ENCODE data around the gene DNAJC6.
"Not testable (repeated sequence)": the region's sequence is repeated elsewhere in the genome, so short reads cannot be mapped to it uniquely, and the experiment has no call there.

DNAJC6 gene

DNA sequence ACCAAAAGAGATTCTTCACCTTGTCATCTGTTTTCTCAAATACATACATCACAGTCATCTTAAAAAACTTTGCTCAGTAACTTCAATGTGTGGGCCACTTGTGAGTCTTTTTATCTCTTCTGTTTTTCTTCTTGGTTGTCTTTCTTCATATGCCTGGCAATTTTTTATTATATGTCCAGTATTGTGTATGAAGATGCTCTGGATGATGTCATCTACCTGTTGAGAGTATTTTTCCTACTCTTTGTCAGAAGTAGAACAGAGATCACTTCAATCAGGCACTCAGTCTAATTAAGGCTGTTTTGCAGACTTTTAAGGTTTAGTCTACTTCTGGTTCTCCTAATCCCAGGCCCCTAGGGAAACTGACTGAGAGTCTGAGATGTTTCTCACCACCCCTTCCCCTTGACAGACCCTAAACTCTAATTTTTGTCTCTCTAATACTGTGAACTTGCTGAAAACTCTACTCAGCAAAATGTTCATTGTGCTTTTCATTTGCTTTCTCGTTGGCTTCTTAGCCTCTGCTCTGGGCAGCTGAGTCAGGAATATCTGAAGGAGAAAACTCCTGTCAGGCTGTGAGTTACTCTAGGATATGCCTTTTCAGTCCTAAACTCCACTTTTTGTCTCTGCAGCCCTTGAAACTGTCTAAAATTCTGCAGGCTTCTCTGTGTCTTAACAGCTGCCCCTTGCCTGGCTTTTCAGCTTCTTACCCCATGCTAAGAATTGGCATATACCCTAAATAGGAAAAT, 33.0 kb upstream of the DNAJC6 start:
- H3K27me3 ChIP-seq (ENCODE audit: low read depth, low read length) = no peaks in the 10 kb centered on the region

DNA sequence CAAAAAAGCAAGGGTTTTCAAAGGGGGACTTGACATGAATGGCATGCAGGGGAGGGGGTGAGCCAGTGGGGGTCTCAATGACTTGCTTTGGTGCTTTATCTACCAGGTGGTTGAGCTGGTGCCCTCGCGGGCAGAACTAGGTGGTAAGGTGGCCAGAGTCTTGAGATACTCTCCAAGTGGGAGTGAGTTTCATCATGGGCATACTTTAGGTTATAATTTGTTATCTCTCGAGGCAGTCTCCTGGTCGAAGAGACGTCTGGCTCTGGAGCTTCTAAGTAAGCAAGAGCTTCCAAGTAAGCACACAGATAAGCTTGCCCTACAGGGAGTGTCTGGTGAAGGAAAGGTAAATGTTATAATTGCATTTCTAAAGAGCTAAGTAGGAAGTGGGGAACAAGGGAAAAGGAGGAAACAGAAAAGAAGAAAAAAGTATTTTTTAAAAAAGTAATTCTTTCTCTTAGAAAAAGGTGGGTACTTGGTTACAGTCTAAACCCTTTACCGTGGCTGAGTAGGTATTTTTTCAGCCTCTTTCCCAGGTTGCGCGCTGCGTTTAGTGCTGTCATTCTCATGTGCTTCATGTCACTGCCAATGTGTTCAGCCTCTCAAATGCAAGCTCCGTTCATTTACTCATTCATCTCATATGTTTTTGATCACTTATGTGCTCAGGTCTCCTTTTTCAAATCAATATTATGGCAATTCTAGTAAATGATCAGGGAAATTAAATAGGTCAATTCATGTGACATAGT, 31.6 kb upstream of the DNAJC6 start:
- Histone ChIP-seq H3K9me3 (ENCODE audit: control insufficient read depth in 1 of 2, low read length in 2 of 2) (no peaks in the 10 kb centered on the region), H3K27ac (ENCODE audit: low read length) (no peak overlapping the region), H3K4me3 (ENCODE audit: low read depth in 1 of 2, low read length in 2 of 2) (no peak overlapping the region)

More for the DNA sequence above, 33.0 kb upstream of the DNAJC6 start:
- no peak overlapping the region for H3K4me3 ChIP-seq (ENCODE audit: low read depth in 1 of 2, low read length in 2 of 2)
- H3K36me3 ChIP-seq (ENCODE audit: control insufficient read depth in 1 of 2, insufficient read depth in 2 of 2, low read length in 2 of 2) = no peaks in the 10 kb centered on the region
- H3K9me3 ChIP-seq (ENCODE audit: control insufficient read depth in 1 of 2, low read length in 2 of 2) = no peaks in the 10 kb centered on the region
- no peak overlapping the region for H3K27ac ChIP-seq (ENCODE audit: low read length)
- no peaks in the 10 kb centered on the region for H3K4me1 ChIP-seq (ENCODE audit: control insufficient read depth in 1 of 2, insufficient read depth in 2 of 2, low read length in 2 of 2)

DNA sequence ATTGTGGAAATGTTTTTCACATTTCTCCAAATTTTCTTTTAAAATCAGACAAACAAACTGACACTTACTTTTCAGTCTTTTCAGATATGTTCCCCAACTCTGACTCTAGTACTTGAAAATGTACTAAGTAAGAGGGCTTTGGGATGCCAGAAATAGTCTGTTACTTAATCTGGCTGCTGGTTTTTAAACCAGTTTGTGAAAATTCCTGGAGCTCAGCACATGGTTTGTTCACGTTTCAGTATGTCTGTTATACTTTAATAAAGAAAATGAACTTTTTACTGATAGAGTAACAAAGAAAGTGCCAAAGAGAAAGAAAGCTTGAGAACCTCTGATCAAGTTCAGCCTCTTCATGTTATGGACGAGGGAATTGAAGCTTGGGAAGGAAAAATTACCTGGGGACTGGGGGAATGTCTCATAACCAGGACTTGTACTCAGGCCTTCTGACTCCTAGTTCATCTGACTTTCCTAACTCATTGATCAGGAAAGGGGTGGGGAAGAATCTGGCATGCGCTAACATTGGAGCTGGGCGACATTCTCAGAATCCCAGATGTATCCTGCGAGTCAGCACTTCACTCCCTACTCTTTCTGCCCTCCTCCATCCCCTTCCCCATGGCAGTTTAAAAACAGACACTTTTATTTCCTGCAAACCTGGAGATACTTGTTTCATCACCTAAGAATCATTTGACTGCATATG, 30.8 kb upstream of the DNAJC6 start:
- H3K4me3 ChIP-seq (ENCODE audit: low read depth in 1 of 2, low read length in 2 of 2) = no peak overlapping the region

More for the DNA sequence above, 31.6 kb upstream of the DNAJC6 start:
- Histone ChIP-seq H3K4me1 (ENCODE audit: control insufficient read depth in 1 of 2, insufficient read depth in 2 of 2, low read length in 2 of 2) (no peaks in the 10 kb centered on the region), H3K36me3 (ENCODE audit: control insufficient read depth in 1 of 2, insufficient read depth in 2 of 2, low read length in 2 of 2) (no peaks in the 10 kb centered on the region), H3K27me3 (ENCODE audit: low read depth, low read length) (no peaks in the 10 kb centered on the region)

DNA sequence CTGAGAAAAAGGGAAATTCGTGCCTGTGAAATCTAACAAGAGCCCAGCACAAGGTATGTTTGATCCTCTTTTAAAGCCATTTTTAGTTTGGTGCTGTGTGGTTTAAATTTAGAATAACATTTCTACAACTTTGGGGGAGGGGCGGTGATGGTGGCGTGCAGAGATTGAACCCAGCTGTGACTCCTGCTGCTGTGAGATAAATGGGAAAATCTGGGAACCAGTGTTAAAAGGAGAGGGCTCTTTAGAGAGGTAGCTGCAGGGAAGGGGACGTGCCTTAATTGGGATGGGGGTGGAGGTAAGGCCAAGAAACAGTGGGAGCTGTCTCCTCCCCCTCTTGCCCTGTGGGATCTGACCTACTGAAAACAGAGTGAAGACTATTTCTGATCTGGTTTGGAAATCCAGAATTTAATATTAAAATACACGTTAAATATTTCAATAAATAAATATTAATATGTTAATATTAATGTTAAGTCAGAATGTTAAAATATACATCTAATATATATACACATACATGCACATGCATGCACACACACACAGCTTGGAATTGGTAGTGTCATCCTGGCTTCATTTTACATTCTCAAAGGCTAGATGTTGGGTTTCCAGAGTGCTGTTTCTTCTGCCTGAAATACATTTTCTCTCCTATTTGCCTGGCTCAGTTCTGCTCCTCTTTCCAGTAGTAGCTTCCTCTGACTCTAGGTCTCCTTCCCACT, 30.1 kb upstream of the DNAJC6 start:
- Histone ChIP-seq H3K36me3 (ENCODE audit: control insufficient read depth in 1 of 2, insufficient read depth in 2 of 2, low read length in 2 of 2) (no peaks in the 10 kb centered on the region), H3K9me3 (ENCODE audit: control insufficient read depth in 1 of 2, low read length in 2 of 2) (no peaks in the 10 kb centered on the region), H3K27ac (ENCODE audit: low read length) (no peak overlapping the region), H3K4me3 (ENCODE audit: low read depth in 1 of 2, low read length in 2 of 2) (no peak overlapping the region), H3K4me1 (ENCODE audit: control insufficient read depth in 1 of 2, insufficient read depth in 2 of 2, low read length in 2 of 2) (no peaks in the 10 kb centered on the region), H3K27me3 (ENCODE audit: low read depth, low read length) (no peaks in the 10 kb centered on the region)

More for the DNA sequence above, 30.8 kb upstream of the DNAJC6 start:
- no peaks in the 10 kb centered on the region for H3K4me1 ChIP-seq (ENCODE audit: control insufficient read depth in 1 of 2, insufficient read depth in 2 of 2, low read length in 2 of 2)
- no peak overlapping the region for H3K27ac ChIP-seq (ENCODE audit: low read length)
- no peaks in the 10 kb centered on the region for H3K27me3 ChIP-seq (ENCODE audit: low read depth, low read length)
- H3K36me3 ChIP-seq (ENCODE audit: control insufficient read depth in 1 of 2, insufficient read depth in 2 of 2, low read length in 2 of 2) = no peaks in the 10 kb centered on the region
- H3K9me3 ChIP-seq (ENCODE audit: control insufficient read depth in 1 of 2, low read length in 2 of 2) = no peaks in the 10 kb centered on the region

DNA sequence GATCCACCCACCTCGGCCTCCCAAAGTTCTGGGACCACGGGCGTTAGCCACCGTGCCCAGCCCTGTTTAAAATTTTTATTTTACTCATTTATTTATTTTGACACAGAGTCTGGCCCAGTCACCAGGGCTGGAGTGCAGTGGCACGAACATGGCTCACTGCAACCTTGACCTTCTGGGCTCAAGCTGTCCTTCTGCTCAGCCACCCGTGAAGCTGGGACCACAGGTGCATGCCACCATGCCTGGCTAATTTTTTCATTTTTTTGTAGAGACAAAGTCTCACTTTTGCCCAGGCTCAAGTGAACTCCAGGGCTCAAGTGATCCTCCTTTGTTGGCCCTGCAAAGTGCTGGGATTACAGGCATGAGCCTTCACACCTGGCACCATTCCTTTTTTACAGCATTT, 27.5 kb upstream of the DNAJC6 start:
- Histone ChIP-seq H3K36me3 (ENCODE audit: control insufficient read depth in 1 of 2, insufficient read depth in 2 of 2, low read length in 2 of 2) (no peaks in the 10 kb centered on the region), H3K9me3 (ENCODE audit: control insufficient read depth in 1 of 2, low read length in 2 of 2) (no peaks in the 10 kb centered on the region), H3K4me3 (ENCODE audit: low read depth in 1 of 2, low read length in 2 of 2) (no peak overlapping the region), H3K27ac (ENCODE audit: low read length) (no peak overlapping the region), H3K4me1 (ENCODE audit: control insufficient read depth in 1 of 2, insufficient read depth in 2 of 2, low read length in 2 of 2) (no peaks in the 10 kb centered on the region), H3K27me3 (ENCODE audit: low read depth, low read length) (no peaks in the 10 kb centered on the region)

DNA sequence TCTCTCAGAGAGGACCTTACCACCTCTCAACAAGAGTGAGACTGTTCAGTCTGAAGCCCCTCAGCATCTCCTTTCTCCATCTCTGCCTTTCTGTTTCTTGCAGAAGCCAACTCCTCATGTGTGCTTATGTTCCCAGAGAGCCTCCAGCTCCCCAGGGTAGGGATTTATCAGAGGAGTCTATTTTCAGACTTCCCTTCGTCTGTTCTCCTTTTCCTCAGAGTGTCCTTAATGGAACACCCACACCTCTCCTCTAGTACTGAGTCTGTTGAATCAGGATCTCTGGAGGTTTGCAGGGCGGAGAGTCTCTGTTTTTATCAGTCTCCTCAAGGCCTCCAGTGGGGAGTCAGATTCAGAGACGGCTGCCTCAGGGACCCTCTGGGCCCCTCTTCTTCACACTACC, 25.1 kb upstream of the DNAJC6 start:
- no peak overlapping the region for H3K27ac ChIP-seq (ENCODE audit: low read length)
- H3K4me3 ChIP-seq (ENCODE audit: low read depth in 1 of 2, low read length in 2 of 2) = no peak overlapping the region
- no peaks in the 10 kb centered on the region for H3K9me3 ChIP-seq (ENCODE audit: control insufficient read depth in 1 of 2, low read length in 2 of 2)
- no peaks in the 10 kb centered on the region for H3K4me1 ChIP-seq (ENCODE audit: control insufficient read depth in 1 of 2, insufficient read depth in 2 of 2, low read length in 2 of 2)
- H3K36me3 ChIP-seq (ENCODE audit: control insufficient read depth in 1 of 2, insufficient read depth in 2 of 2, low read length in 2 of 2) = no peaks in the 10 kb centered on the region
- no peaks in the 10 kb centered on the region for H3K27me3 ChIP-seq (ENCODE audit: low read depth, low read length)

DNA sequence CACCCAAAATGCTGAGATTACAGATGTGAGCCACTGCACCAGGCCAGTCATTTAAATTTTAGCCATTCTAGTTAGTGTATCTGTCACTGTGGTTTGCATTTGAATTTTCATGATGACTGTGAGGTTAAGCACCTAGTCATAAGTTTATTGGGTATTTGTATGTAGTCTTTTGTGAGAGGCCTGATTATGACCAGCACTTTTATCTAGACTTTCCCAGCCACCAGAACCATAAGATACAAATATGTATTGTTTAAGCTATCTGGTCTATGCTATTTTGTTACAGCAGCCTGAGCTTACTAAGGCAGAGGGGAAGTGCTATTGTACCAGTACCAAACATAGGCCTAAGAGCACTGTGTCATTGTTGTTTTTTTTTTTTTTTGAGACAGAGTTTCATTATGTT, 19.9 kb upstream of the DNAJC6 start:
- Histone ChIP-seq H3K27me3 (ENCODE audit: low read depth, low read length) (no peaks in the 10 kb centered on the region), H3K27ac (ENCODE audit: low read length) (no peak overlapping the region), H3K9me3 (ENCODE audit: control insufficient read depth in 1 of 2, low read length in 2 of 2) (no peaks in the 10 kb centered on the region), H3K4me3 (ENCODE audit: low read depth in 1 of 2, low read length in 2 of 2) (no peak overlapping the region), H3K4me1 (ENCODE audit: control insufficient read depth in 1 of 2, insufficient read depth in 2 of 2, low read length in 2 of 2) (no peaks in the 10 kb centered on the region), H3K36me3 (ENCODE audit: control insufficient read depth in 1 of 2, insufficient read depth in 2 of 2, low read length in 2 of 2) (no peaks in the 10 kb centered on the region)

DNA sequence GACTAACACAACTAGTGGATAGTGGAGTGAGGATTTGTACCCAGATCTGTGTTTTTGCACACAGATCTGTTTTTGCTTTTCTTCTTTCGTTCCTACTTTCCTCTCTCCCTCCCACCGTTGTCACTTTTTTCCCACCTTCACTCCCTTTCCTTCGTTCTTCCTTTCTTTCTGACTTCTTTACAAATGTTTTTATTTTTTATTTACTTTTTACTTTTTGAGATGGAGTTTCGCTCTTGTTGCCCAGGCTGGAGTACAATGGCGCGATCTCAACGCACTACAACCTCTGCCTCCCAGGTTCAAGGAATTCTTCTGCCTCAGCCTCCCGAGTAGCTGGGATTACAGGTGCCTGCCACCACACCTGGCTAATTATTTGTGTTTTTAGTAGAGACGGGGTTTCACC, 17.5 kb upstream of the DNAJC6 start:
- not testable (repeated sequence) for H3K27ac ChIP-seq (ENCODE audit: low read length); H3K36me3 ChIP-seq (ENCODE audit: control insufficient read depth in 1 of 2, insufficient read depth in 2 of 2, low read length in 2 of 2); H3K9me3 ChIP-seq (ENCODE audit: control insufficient read depth in 1 of 2, low read length in 2 of 2); H3K4me1 ChIP-seq (ENCODE audit: control insufficient read depth in 1 of 2, insufficient read depth in 2 of 2, low read length in 2 of 2); H3K27me3 ChIP-seq (ENCODE audit: low read depth, low read length); H3K4me3 ChIP-seq (ENCODE audit: low read depth in 1 of 2, low read length in 2 of 2)

DNA sequence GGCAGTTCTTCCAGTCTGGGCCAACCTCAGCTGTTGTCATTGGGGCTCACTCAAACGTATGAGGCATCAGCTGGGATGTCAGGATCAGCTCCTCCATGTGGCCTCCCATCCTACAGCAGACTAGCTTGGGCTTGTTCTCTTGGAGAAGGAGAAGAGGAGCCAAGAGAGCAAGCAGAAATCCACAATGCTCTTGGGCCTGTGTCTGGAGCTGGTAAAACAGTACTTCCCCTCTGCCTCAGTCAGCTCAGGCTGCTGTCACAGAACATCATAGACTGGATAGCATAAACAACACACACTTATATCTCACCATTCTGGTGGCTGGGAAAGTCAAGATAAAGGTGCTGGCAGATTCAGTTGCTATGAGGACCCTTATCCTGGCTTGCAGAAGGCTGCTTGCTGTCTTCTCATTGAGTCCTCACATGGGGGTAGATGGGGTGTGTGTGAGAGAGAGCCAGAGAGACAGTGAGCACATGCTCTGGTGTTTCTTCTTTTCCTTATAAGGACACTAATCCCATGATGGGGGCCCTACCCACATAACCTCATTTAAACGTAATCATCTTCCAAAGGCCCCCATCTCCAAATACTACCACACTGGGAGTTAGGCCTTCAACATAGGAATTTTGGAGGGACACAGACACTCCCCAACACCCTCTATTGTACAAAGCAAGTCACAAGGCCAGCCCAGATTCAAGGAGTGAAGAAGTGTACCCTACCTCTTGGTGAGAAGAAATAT, 16.3 kb upstream of the DNAJC6 start:
- H3K4me3 ChIP-seq (ENCODE audit: low read depth in 1 of 2, low read length in 2 of 2) = no peak overlapping the region
- no peaks in the 10 kb centered on the region for H3K27me3 ChIP-seq (ENCODE audit: low read depth, low read length)
- H3K27ac ChIP-seq (ENCODE audit: low read length) = no peak overlapping the region
- H3K9me3 ChIP-seq (ENCODE audit: control insufficient read depth in 1 of 2, low read length in 2 of 2) = peaks cover 0 to 2% of the 10 kb centered on the region in 2 donors
- H3K36me3 ChIP-seq (ENCODE audit: control insufficient read depth in 1 of 2, insufficient read depth in 2 of 2, low read length in 2 of 2) = no peaks in the 10 kb centered on the region
- H3K4me1 ChIP-seq (ENCODE audit: control insufficient read depth in 1 of 2, insufficient read depth in 2 of 2, low read length in 2 of 2) = no peaks in the 10 kb centered on the region

DNA sequence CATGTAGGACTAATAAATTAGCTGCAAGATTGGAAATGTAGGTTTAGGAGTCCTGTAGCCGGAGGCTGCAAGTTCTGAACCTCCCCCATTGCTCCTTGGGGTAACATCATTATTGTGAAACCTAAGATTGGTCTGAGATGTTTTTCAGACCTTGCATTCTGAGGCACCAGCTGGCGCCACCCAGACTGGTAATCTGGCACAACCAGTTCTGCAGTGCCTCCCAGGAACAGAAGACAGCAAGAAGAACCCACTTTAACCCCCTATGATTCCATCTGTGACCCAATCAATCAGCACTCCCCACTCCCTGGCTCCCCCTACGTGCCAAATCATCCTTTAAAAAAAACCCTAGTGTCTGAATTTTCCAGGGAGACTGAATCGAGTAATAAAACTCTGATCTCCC, 11.6 kb upstream of the DNAJC6 start:
- no peaks in the 10 kb centered on the region for H3K4me1 ChIP-seq (ENCODE audit: control insufficient read depth in 1 of 2, insufficient read depth in 2 of 2, low read length in 2 of 2)
- peaks cover 0 to 4% of the 10 kb centered on the region in 2 donors for H3K9me3 ChIP-seq (ENCODE audit: control insufficient read depth in 1 of 2, low read length in 2 of 2)
- no peaks in the 10 kb centered on the region for H3K27me3 ChIP-seq (ENCODE audit: low read depth, low read length)
- H3K36me3 ChIP-seq (ENCODE audit: control insufficient read depth in 1 of 2, insufficient read depth in 2 of 2, low read length in 2 of 2) = no peaks in the 10 kb centered on the region
- H3K4me3 ChIP-seq (ENCODE audit: low read depth in 1 of 2, low read length in 2 of 2) = no peak overlapping the region
- H3K27ac ChIP-seq (ENCODE audit: low read length) = no peak overlapping the region
